Measurements from ENCODE around the gene LEFTY2. TPM values are rescaled to one million over a fixed set of nuclear protein-coding genes. Genes with fewer than 3 reads are reported as not detected.

LEFTY2 gene
- polyA plus RNA-seq, 1 donor from 2014 or later = not detected

DNA sequence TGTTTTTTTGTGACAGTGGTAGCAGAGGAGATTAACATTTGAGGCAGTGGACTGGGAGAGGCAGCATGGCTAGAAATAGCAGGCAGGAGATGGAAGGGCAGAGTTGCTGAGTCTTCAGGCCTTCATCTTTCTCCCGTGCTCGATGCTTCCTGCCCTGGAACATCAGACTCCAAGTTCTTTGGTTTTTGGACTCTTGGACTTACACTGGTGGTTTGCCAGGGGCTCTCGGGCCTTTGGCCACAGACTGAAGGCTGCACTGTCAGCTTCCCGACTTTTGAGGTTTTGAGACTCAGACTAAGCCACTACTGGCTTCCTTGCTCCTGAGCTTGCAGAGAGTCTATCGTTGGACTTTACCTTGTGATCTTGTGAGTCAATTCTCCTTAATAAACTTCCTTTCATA, 24.2 kb upstream of the LEFTY2 start:
- H3K36me3 ChIP-seq (ENCODE audit: insufficient read depth, low read length) = no peaks in the 10 kb centered on the region
- no peaks in the 10 kb centered on the region for H3F3A ChIP-seq (ENCODE audit: insufficient read depth, low read length, poor library complexity, severe bottlenecking)
- no peak overlapping the region for H2AFZ ChIP-seq (ENCODE audit: low read depth, low read length)
- no peaks in the 10 kb centered on the region for H3K9me3 ChIP-seq (ENCODE audit: low read length)
- no peak overlapping the region for H3K4me3 ChIP-seq (ENCODE audit: low read length)
- H3K9ac ChIP-seq (ENCODE audit: low read length) = no peak overlapping the region
- no peaks in the 10 kb centered on the region for H3K27me3 ChIP-seq (ENCODE audit: insufficient read depth, low read depth, low read length)
- H3K79me2 ChIP-seq (replicated peaks; ENCODE audit: insufficient read depth, low read length) = no peaks in the 10 kb centered on the region
- no peak overlapping the region for H3K27ac ChIP-seq (ENCODE audit: low read length)
- no peaks in the 10 kb centered on the region for H3K9me2 ChIP-seq (ENCODE audit: insufficient read depth, low read length)
- no peak for TF ChIP-seq EZH2 (IDR thresholded peaks at IDR 0.05; ENCODE audit: borderline replicate concordance, insufficient read depth, low read length, poor library complexity, severe bottlenecking)
- H4K20me1 ChIP-seq (ENCODE audit: insufficient read depth) = no peaks in the 10 kb centered on the region
- no peak overlapping the region for H3K4me2 ChIP-seq (ENCODE audit: low read length)

DNA sequence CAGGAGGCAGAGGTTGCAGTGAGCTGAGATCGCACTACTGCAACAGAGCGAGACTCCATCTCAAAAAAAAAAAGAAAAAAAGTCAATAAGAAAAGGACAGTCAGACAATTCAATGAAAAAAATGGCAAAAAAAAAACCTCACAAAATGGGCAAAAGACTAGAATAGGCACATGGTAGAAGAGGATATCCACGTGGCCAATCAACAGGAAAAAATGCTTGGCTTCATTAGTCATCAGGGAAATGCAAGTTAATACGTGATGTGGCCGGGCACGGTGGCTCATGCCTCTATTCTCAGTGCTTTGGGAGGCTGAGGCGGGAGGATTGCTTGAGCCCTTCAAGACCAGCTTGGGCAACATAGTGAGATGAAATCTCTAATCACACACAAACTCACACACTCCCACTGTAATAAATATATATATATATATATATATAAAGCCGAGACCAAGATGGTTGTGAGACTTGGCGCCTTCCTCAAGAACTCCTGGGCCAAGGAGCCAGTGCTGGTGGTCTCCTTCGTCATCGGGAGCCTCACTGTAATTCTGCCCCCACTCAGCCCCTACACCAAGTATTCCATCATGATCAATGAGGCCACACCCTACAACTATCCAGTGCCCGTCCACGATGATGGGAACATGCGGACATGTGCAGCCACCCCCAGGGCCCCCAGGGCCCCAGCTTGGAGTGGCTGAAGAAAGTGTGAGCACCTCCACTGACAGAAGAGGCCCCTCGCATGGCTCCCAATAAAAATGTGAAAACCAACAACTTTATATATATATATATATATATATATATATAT, 22.9 kb upstream of the LEFTY2 start:
- no peaks in the 10 kb centered on the region for H3K27me3 ChIP-seq (ENCODE audit: insufficient read depth, low read depth, low read length)
- no peaks in the 10 kb centered on the region for H3K9me2 ChIP-seq (ENCODE audit: insufficient read depth, low read length)
- H3K4me2 ChIP-seq (ENCODE audit: low read length) = no peak overlapping the region
- H4K20me1 ChIP-seq (ENCODE audit: insufficient read depth) = no peaks in the 10 kb centered on the region
- no peak overlapping the region for H3K27ac ChIP-seq (ENCODE audit: low read length)
- H3F3A ChIP-seq (ENCODE audit: insufficient read depth, low read length, poor library complexity, severe bottlenecking) = no peaks in the 10 kb centered on the region
- no peak for TF ChIP-seq EP300 (conservative IDR thresholded peaks at IDR 0.05; ENCODE audit: poor library complexity, severe bottlenecking)
- no peak overlapping the region for H2AFZ ChIP-seq (ENCODE audit: low read depth, low read length)
- no peak overlapping the region for H3K9ac ChIP-seq (ENCODE audit: low read length)
- H3K36me3 ChIP-seq (ENCODE audit: insufficient read depth, low read length) = no peaks in the 10 kb centered on the region
- no peaks in the 10 kb centered on the region for H3K79me2 ChIP-seq (replicated peaks; ENCODE audit: insufficient read depth, low read length)
- H3K4me3 ChIP-seq (ENCODE audit: low read length) = no peak overlapping the region
- no peaks in the 10 kb centered on the region for H3K9me3 ChIP-seq (ENCODE audit: low read length)

DNA sequence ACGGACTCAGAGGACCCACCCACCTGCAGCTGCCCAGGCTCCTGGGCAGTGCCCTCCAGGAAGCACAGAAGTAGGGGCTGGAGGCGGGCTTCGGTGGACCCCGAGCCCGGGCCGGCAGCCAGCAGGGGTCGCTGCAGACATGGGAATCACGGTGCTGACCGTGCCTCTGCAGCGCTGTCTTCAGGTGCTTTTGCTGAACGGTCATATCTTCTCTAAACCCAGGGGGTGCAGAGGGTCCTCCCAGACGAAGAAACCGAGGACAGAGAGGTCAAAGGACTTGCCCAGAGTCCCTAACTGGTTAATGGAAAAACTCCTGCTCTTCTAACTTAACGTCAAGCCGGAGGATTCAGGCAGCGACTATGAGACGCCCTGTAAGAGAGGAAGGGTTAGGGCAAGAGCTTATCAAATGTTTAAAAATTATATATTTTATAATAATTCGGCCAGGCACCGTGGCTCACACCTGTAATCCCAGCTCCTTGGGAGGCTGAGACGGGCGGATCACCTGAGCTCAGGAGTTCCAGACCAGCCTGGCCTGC, 21.5 kb upstream of the LEFTY2 start:
- H3K9me3 ChIP-seq (ENCODE audit: low read length) = no peaks in the 10 kb centered on the region
- no peak overlapping the region for H3K4me3 ChIP-seq (ENCODE audit: low read length)
- TF ChIP-seq POLR2AphosphoS5 (IDR thresholded peaks at IDR 0.05) (no peak), EP300 (conservative IDR thresholded peaks at IDR 0.05; ENCODE audit: poor library complexity, severe bottlenecking) (no peak), EZH2 (IDR thresholded peaks at IDR 0.05; ENCODE audit: borderline replicate concordance, insufficient read depth, low read length, poor library complexity, severe bottlenecking) (no peak), RAD21 (conservative IDR thresholded peaks at IDR 0.05) (no peak), REST (IDR thresholded peaks at IDR 0.05; ENCODE audit: borderline replicate concordance) (no peak), MXI1 (conservative IDR thresholded peaks at IDR 0.05; ENCODE audit: poor library complexity, severe bottlenecking) (no peak), SMC3 (conservative IDR thresholded peaks at IDR 0.05; ENCODE audit: poor library complexity) (no peak), CTCF (IDR thresholded peaks at IDR 0.05; ENCODE audit: poor library complexity, severe bottlenecking) (no peak), TAF1 (IDR thresholded peaks at IDR 0.05; ENCODE audit: low read depth) (no peak)
- H2AFZ ChIP-seq (ENCODE audit: low read depth, low read length) = no peak overlapping the region
- no peaks in the 10 kb centered on the region for H3K27me3 ChIP-seq (ENCODE audit: insufficient read depth, low read depth, low read length)
- H4K20me1 ChIP-seq (ENCODE audit: insufficient read depth) = no peaks in the 10 kb centered on the region
- no peaks in the 10 kb centered on the region for H3K79me2 ChIP-seq (replicated peaks; ENCODE audit: insufficient read depth, low read length)
- no peaks in the 10 kb centered on the region for H3F3A ChIP-seq (ENCODE audit: insufficient read depth, low read length, poor library complexity, severe bottlenecking)
- H3K9ac ChIP-seq (ENCODE audit: low read length) = no peak overlapping the region
- H3K9me2 ChIP-seq (ENCODE audit: insufficient read depth, low read length) = no peaks in the 10 kb centered on the region
- H3K36me3 ChIP-seq (ENCODE audit: insufficient read depth, low read length) = no peaks in the 10 kb centered on the region
- H3K27ac ChIP-seq (ENCODE audit: low read length) = no peak overlapping the region
- H3K4me2 ChIP-seq (ENCODE audit: low read length) = no peak overlapping the region

Measured in neural cell (in vitro differentiated cells).